K562 (cell line): Measurements from ENCODE around the gene PODXL. TPM values are rescaled to one million over a fixed set of nuclear protein-coding genes. Genes with fewer than 3 reads are reported as not detected.

Source experiments
- ATAC-seq: fragments of 200-7000 bp; cut with Tn5 transposase; 3 replicates; pipeline ENCODE4 v1.9.1; 2020; ENCODE audit warnings: moderate library complexity
- BruUV-seq: library from RNA; stranded (reverse); fragments of 400-500 nt; replicated peaks from 2 replicates; lab custom pipeline; 2021; lab: Mats Ljungman, UMichigan
- CTCF ChIA-PET: fragments of 300-600 bp; formaldehyde crosslinking; extraction: SDS; loops from one replicate; lab custom pipeline; 2021; ENCODE audit warnings: low intra/inter-chr PET ratio; lab: Yijun Ruan, JAX
- POLR2A ChIA-PET: fragments of 300-600, 350-650 bp; sonication (Branson Sonifier 250); formaldehyde crosslinking; extraction: SDS; loops from one replicate; lab custom pipeline; 2021; ENCODE audit warnings: antibody characterized with exemption, inconsistent platforms; lab: Yijun Ruan, JAX
- DNase-seq, 4 experiments: peaks; one replicate each; pipeline versions ENCODE4 v3.0.0 to v3.0.0-alpha.2; 2011 to 2018; ENCODE audit warnings: low spot score in 3 of 4, mixed read lengths in 3 of 4; ENCODE audit errors: extremely low read depth in 1 of 4
- FAIRE-seq: peaks from 2 replicates; lab custom pipeline; 2011; peaks lifted over from hg19 to GRCh38; lab: Jason Lieb, UNC
- H2AFZ ChIP-seq: 2 replicates; pipeline ENCODE4 v1.6.0; 2011; ENCODE audit warnings: low read depth, low read length, control low read depth, inconsistent platforms
- H3K27ac ChIP-seq: fragments of 200-600 bp; 3 replicates; pipeline ENCODE4 v1.8.0; 2011; ENCODE audit warnings: low read depth, mild to moderate bottlenecking, control low read depth, inconsistent platforms, low read length, moderate library complexity, mixed read lengths; ENCODE audit errors: extremely low read depth
- H3K27me3 ChIP-seq, 2 experiments: fragments of 300-600 bp in 1 of 2; 2 replicates in 1 of 2; 3 replicates in 1 of 2; pipeline versions ENCODE4 v1.6.0 to v1.8.0; 2011; ENCODE audit warnings: inconsistent platforms in 2 of 2, low read length in 2 of 2, mild to moderate bottlenecking in 1 of 2, mixed read lengths in 1 of 2, moderate library complexity in 1 of 2; ENCODE audit not compliant: control insufficient read depth in 2 of 2, insufficient read depth in 2 of 2
- H3K36me3 ChIP-seq: fragments of 300-600 bp; 3 replicates; pipeline ENCODE4 v1.8.0; 2011; ENCODE audit warnings: mild to moderate bottlenecking, low read length, inconsistent platforms; ENCODE audit not compliant: control insufficient read depth, insufficient read depth
- H3K4me1 ChIP-seq, 2 experiments: fragments of 200-600 bp in 1 of 2; replicated peaks in 1 of 2; 2 replicates in 1 of 2; 3 replicates in 1 of 2; pipeline versions ENCODE4 v1.5.1 to v1.8.0; 2011; ENCODE audit warnings: inconsistent platforms in 2 of 2, low read length in 2 of 2, mild to moderate bottlenecking in 1 of 2, mixed read lengths in 1 of 2, moderate library complexity in 1 of 2; ENCODE audit not compliant: control insufficient read depth in 2 of 2, insufficient read depth in 2 of 2
- H3K4me2 ChIP-seq: 2 replicates; pipeline ENCODE4 v1.6.1; 2011; ENCODE audit warnings: low read length, control low read depth, inconsistent platforms, mixed read lengths; ENCODE audit not compliant: insufficient read depth
- H3K4me3 ChIP-seq: fragments of 200-600 bp; sonication (generic), shearing (Covaris generic); 2 replicates; pipeline ENCODE4 v1.5.1; 2016; ENCODE audit warnings: control low read depth, inconsistent platforms
- H3K79me2 ChIP-seq: fragments of 200-600 bp; 3 replicates; pipeline ENCODE4 v1.8.0; 2011; ENCODE audit warnings: low read length, inconsistent platforms; ENCODE audit not compliant: control insufficient read depth, insufficient read depth
- H3K9ac ChIP-seq, 2 experiments: 2 replicates each; pipeline versions ENCODE4 v1.6.0 to v1.6.1; 2011; ENCODE audit warnings: low read depth in 2 of 2, low read length in 2 of 2, control low read depth in 1 of 2, inconsistent platforms in 1 of 2, mild to moderate bottlenecking in 1 of 2, mixed read lengths in 1 of 2; ENCODE audit not compliant: insufficient read depth in 1 of 2
- H3K9me1 ChIP-seq: one replicate; pipeline ENCODE4 v1.6.0; 2011; ENCODE audit warnings: inconsistent platforms, mild to moderate bottlenecking, low read length, moderate library complexity; ENCODE audit not compliant: control insufficient read depth, insufficient read depth
- H3K9me3 ChIP-seq: replicated peaks from 2 replicates; pipeline ENCODE4 v1.5.1; 2011; ENCODE audit warnings: low read depth, low read length, inconsistent platforms; ENCODE audit not compliant: control insufficient read depth, insufficient read depth
- H4K20me1 ChIP-seq: replicated peaks from 2 replicates; pipeline ENCODE4 v1.6.1; 2011; ENCODE audit warnings: low read length, inconsistent platforms, mixed read lengths; ENCODE audit not compliant: control insufficient read depth, insufficient read depth
- ARID1B ChIP-seq: fragments of 450-650 bp; IDR thresholded peaks from 2 replicates; pipeline ENCODE4 v1.6.1; 2016; ENCODE audit warnings: antibody characterized with exemption, mild to moderate bottlenecking, inconsistent platforms
- CBFA2T2 ChIP-seq: fragments of 450-650 bp; conservative IDR thresholded peaks from 2 replicates; pipeline ENCODE4 v1.6.1; 2017; ENCODE audit warnings: mild to moderate bottlenecking
- CEBPB ChIP-seq: fragments of 450-650 bp; IDR thresholded peaks from 2 replicates; pipeline ENCODE4 v1.6.1; 2016; ENCODE audit warnings: missing genetic modification characterization, missing compliant biosample characterization
- DPF2 ChIP-seq: fragments of 450-650 bp; IDR thresholded peaks from 2 replicates; pipeline ENCODE4 v1.6.1; 2016
- ELF4 ChIP-seq: fragments of 450-650 bp; formaldehyde crosslinking; IDR thresholded peaks from 2 replicates; pipeline ENCODE4 v1.4.0; 2022; ENCODE audit warnings: missing genetic modification characterization
- FOSL1 ChIP-seq: fragments of 200-800 bp; sonication (Bioruptor generic); conservative IDR thresholded peaks from 2 replicates; pipeline ENCODE4 v1.6.1; 2016; ENCODE audit warnings: missing genetic modification characterization, missing compliant biosample characterization
- FOXA3 ChIP-seq, 2 experiments: fragments of 450-650 bp in 1 of 2; sonication (generic) in 1 of 2; formaldehyde crosslinking; IDR thresholded peaks in 1 of 2; conservative IDR thresholded peaks in 1 of 2; 2 replicates each; pipeline versions ENCODE4 v1.4.0 to v1.8.0; 2020 to 2022; ENCODE audit warnings: mild to moderate bottlenecking in 2 of 2, missing genetic modification reagents in 1 of 2
- IRF2 ChIP-seq: sonication (generic); formaldehyde crosslinking; IDR thresholded peaks from 2 replicates; pipeline ENCODE4 v1.8.1; 2022; ENCODE audit warnings: mild to moderate bottlenecking, missing genetic modification reagents
- MAZ ChIP-seq, 2 experiments: fragments of 450-650 bp in 1 of 2; sonication (generic) in 1 of 2; formaldehyde crosslinking; IDR thresholded peaks in 1 of 2; conservative IDR thresholded peaks in 1 of 2; 2 replicates each; pipeline versions ENCODE4 v1.4.0 to v1.5.0; 2020; ENCODE audit warnings: mild to moderate bottlenecking in 1 of 2, missing genetic modification reagents in 1 of 2
- NFE2 ChIP-seq: IDR thresholded peaks from 2 replicates; pipeline ENCODE4 v1.6.1; 2014; ENCODE audit warnings: antibody characterized with exemption, low read depth
- NFE2L1 ChIP-seq: fragments of 450-650 bp; IDR thresholded peaks from 2 replicates; pipeline ENCODE4 v1.6.1; 2016; ENCODE audit warnings: missing genetic modification characterization, low read depth, mild to moderate bottlenecking, missing compliant biosample characterization, moderate library complexity, borderline replicate concordance
- NFIX ChIP-seq: fragments of 250-450 bp; sonication (Bioruptor Pico); IDR thresholded peaks from 2 replicates; pipeline ENCODE4 v1.4.0; 2020; ENCODE audit warnings: low read depth, mild to moderate bottlenecking, moderate library complexity
- PRMT5 ChIP-seq: sonication (generic); formaldehyde crosslinking; IDR thresholded peaks from 2 replicates; pipeline ENCODE4 v1.5.0; 2020; ENCODE audit warnings: missing genetic modification reagents
- RAD21 ChIP-seq, 2 experiments: fragments of 250-450 bp in 1 of 2; fragments of 450-650 bp in 1 of 2; sonication (Bioruptor Pico) in 1 of 2; formaldehyde crosslinking in 1 of 2; IDR thresholded peaks in 1 of 2; conservative IDR thresholded peaks in 1 of 2; 2 replicates each; pipeline versions ENCODE4 v1.4.0 to v1.8.0; 2020 to 2022; ENCODE audit warnings: mild to moderate bottlenecking in 2 of 2, moderate library complexity in 1 of 2
- TAL1 ChIP-seq: fragments of 450-650 bp; IDR thresholded peaks from 2 replicates; pipeline ENCODE4 v1.6.1; 2016; ENCODE audit warnings: mild to moderate bottlenecking
- TEAD4 ChIP-seq, 2 experiments: sonication (generic) in 1 of 2; formaldehyde crosslinking in 1 of 2; IDR thresholded peaks; 2 replicates each; pipeline versions ENCODE4 v1.6.1 to v1.8.0; 2012 to 2022; ENCODE audit warnings: borderline replicate concordance in 1 of 2, inconsistent platforms in 1 of 2, low read length in 1 of 2, mild to moderate bottlenecking in 1 of 2, missing genetic modification reagents in 1 of 2
- TSC22D4 ChIP-seq: fragments of 450-650 bp; IDR thresholded peaks from 2 replicates; pipeline ENCODE4 v1.6.1; 2016; ENCODE audit warnings: missing genetic modification characterization, missing biosample characterization, control low read depth
- ZBTB9 ChIP-seq: fragments of 450-650 bp; formaldehyde crosslinking; IDR thresholded peaks from 2 replicates; pipeline ENCODE4 v1.4.0; 2020; ENCODE audit warnings: mild to moderate bottlenecking, moderate library complexity
- ZNF274 ChIP-seq: IDR thresholded peaks from 2 replicates; pipeline ENCODE4 v1.6.1; 2011; ENCODE audit warnings: low read depth, mild to moderate bottlenecking, low read length, moderate library complexity, borderline replicate concordance
- ZNF354B ChIP-seq: fragments of 250-450 bp; sonication (Bioruptor Pico); IDR thresholded peaks from 2 replicates; pipeline ENCODE4 v1.4.0; 2020
- ZNF445 ChIP-seq: fragments of 250-450 bp; sonication (Bioruptor Pico); IDR thresholded peaks from 2 replicates; pipeline ENCODE4 v1.4.0; 2020; ENCODE audit warnings: low read depth, mild to moderate bottlenecking, moderate library complexity
- ZNF584 ChIP-seq: fragments of 200-800 bp; sonication (Bioruptor generic); IDR thresholded peaks from 2 replicates; pipeline ENCODE4 v1.6.1; 2016; ENCODE audit warnings: low read depth, mild to moderate bottlenecking, missing genetic modification characterization, missing compliant biosample characterization
- WGBS: fragments of 100-300 bp; shearing (Covaris generic); methylation state at CpG from one replicate; pipeline ENCODE4 v1.1.6; 2016; ENCODE audit warnings: low coverage, mixed read lengths; ENCODE audit not compliant: insufficient coverage; ENCODE audit errors: missing lambda C conversion rate; 5-methylcytosine and 5-hydroxymethylcytosine counted together
- in situ Hi-C: fragments of 300-500 bp; cut with MboI; formaldehyde crosslinking; loops from 4 replicates; pipeline ENCODE4 v1.15.0; 2018; ENCODE audit warnings: inconsistent platforms, mixed read lengths
- intact Hi-C: fragments of 100-400 bp; cut with micrococcal nuclease; formaldehyde crosslinking; loops from 2 replicates; pipeline ENCODE4 v1.14.2; 2022
- polyA plus RNA-seq, 8 experiments: library from polyadenylated mRNA; depleted of rRNA in 4 of 8; stranded (reverse) in 5 of 8; unstranded in 3 of 8; fragments of >200 nt; fragmentation: Nextera tagmentation in 2 of 8; fragmentation: Illumina TruSeq in 1 of 8; extraction: Ambion mirVana in 2 of 8; extraction: Trizol in 1 of 8; gene quantifications; 2 replicates each; pipeline versions ENCODE4 v1.2.1 to v1.2.3, GENCODE V29; 2011 to 2014; ENCODE audit warnings: inconsistent platforms in 1 of 8, missing spikeins in 1 of 8
- total RNA-seq, 7 experiments: library from RNA; depleted of rRNA in 6 of 7; stranded (reverse); fragments of >200 nt in 6 of 7; fragmentation: Illumina TruSeq in 2 of 7; extraction: Trizol in 2 of 7; gene quantifications; 2 replicates each; pipeline versions ENCODE4 v1.2.1 to v1.2.3, GENCODE V29; 2011 to 2021; ENCODE audit warnings: low replicate concordance in 1 of 7

Gene PODXL
- total and polyA plus RNA-seq, 9 of the 15 experiments (the other 6 are each of a cell fraction or from before 2014, with no cell fraction given), result 0.01 to 0.73 (median 0.07) TPM

GRCh38 chr7:131602994-131603372 is 46.6 kb upstream of the PODXL start:
- no peaks in the 10 kb centered on the region for H3K36me3 ChIP-seq
- peak; percentile 71 for FAIRE-seq
- no peak overlapping the region; the same call in 1 of the 2 replicates for H3K4me2 ChIP-seq
- no peak overlapping the region for H3K9ac ChIP-seq
- BruUV-seq, result no TSS peak
- intact Hi-C loops (no loop called here), in situ Hi-C loops (no loop called here)
- ChIA-PET POLR2A (interaction anchor here (1.0 to 1.3 kb wide), 2 partner anchors 11 to 34 kb away, joined by 3 to 5 read pairs; no protein-coding TSS in a partner anchor), CTCF (no interaction called here)
- no peaks in the 10 kb centered on the region for H3K9me3 ChIP-seq
- DNase-seq, result no peak
- peak; percentile 40; the same call in 2 of the 3 replicates for ATAC-seq
- H4K20me1 ChIP-seq, result peaks cover 28% of the 10 kb centered on the region
- no peaks in the 10 kb centered on the region for H3K79me2 ChIP-seq
- no peak overlapping the region for H2AFZ ChIP-seq
- H3K9me1 ChIP-seq, result no peaks in the 10 kb centered on the region
- no peak overlapping the region for H3K27ac ChIP-seq
- 3% methylated on average over 5 of the region's 5 CpGs for WGBS
- peaks cover 59 to 84% of the 10 kb centered on the region in 2 experiments for H3K27me3 ChIP-seq
- peaks cover 4 to 5% of the 10 kb centered on the region in 2 experiments; a peak in 2 of 5 replicates for H3K4me1 ChIP-seq
- H3K4me3 ChIP-seq, result no peak overlapping the region
- TF ChIP-seq NFE2, result no peak
- peak; percentile 35; the same call in 1 of the 2 replicates for TF ChIP-seq DPF2
- TF ChIP-seq ZNF354B (CRISPR knock-in tag), result no peak
- no peak for TF ChIP-seq NFE2L1 (tag)
- no peak for TF ChIP-seq TSC22D4 (tag)
- no peak for TF ChIP-seq IRF2 (CRISPR knock-in tag)
- no peak for TF ChIP-seq NFIX
- TF ChIP-seq TAL1, result peak; percentile 31; the same call in 1 of the 2 replicates
- peak; percentile 54; the same call in 1 of the 2 replicates for TF ChIP-seq ARID1B
- peak; percentile 93 for TF ChIP-seq ZBTB9 (CRISPR knock-in tag)
- TF ChIP-seq CBFA2T2, result peak; percentile 36
- TF ChIP-seq ELF4 (CRISPR knock-in tag), result peak; percentile 72; the same call in 1 of the 2 replicates
- 0 out of 4 replicates have a peak, but pooled peaks of 1 of the 2 experiments have one; percentile 11 for TF ChIP-seq RAD21 (CRISPR knock-in tag; conservative IDR thresholded peaks at IDR 0.05 in 1 of 2, IDR thresholded peaks at IDR 0.05 in 1 of 2)
- no peak for TF ChIP-seq PRMT5
- TF ChIP-seq ZNF274, result no peak
- TF ChIP-seq FOSL1, result peak; percentile 68
- 0 out of 4 replicates have a peak, but pooled peaks of 1 of the 2 experiments have one; percentile 11 for TF ChIP-seq MAZ (CRISPR knock-in tag; conservative IDR thresholded peaks at IDR 0.05 in 1 of 2, IDR thresholded peaks at IDR 0.05 in 1 of 2)
- peak in 1 of 2 experiments; percentile 27; a peak in 1 of 4 replicates for TF ChIP-seq FOXA3 (CRISPR knock-in tag; conservative IDR thresholded peaks at IDR 0.05 in 1 of 2, IDR thresholded peaks at IDR 0.05 in 1 of 2)
- TF ChIP-seq ZNF445 (CRISPR knock-in tag), result no peak
- no peak for TF ChIP-seq ZNF584 (CRISPR knock-in tag)
- peak; percentile 62; the same call in 1 of the 2 replicates for TF ChIP-seq CEBPB (tag)
- TF ChIP-seq TEAD4 (IDR thresholded peaks at IDR 0.05; ENCODE audit: low read length), result 0 out of 2 replicates have a peak, but pooled peaks have one; percentile 12
- no peak for TF ChIP-seq TEAD4 (CRISPR knock-in tag; IDR thresholded peaks at IDR 0.05; ENCODE audit: borderline replicate concordance)
